Spleen (tissue), 11 donors: ENCODE measurements around the gene SYK. TPM values are rescaled to one million over a fixed set of nuclear protein-coding genes. Genes with fewer than 3 reads are reported as not detected.
A peak's percentile ranks its signal among the peaks of the same experiment; 100 is the strongest.

Source experiments
- DNase-seq: peaks from one replicate; pipeline ENCODE4 v3.0.0-alpha.2; 2020
- H3K27ac ChIP-seq, 8 donors: fragments of 200-600 bp; sonication (generic) in 7 of 8; 1 replicate in 4 of 8; 2 replicates in 4 of 8; pipeline versions ENCODE4 v1.5.0 to v1.8.0; 2016 to 2021; ENCODE audit warnings: inconsistent platforms in 4 of 8, mild to moderate bottlenecking in 4 of 8, moderate library complexity in 1 of 8
- H3K27me3 ChIP-seq, 7 donors: fragments of 200-600 bp; sonication (generic) in 6 of 7; replicated peaks in 1 of 7; 1 replicate in 4 of 7; 2 replicates in 3 of 7; pipeline versions ENCODE4 v1.5.0 to v1.8.0; 2016 to 2021; ENCODE audit warnings: inconsistent platforms in 3 of 7, mild to moderate bottlenecking in 1 of 7
- H3K36me3 ChIP-seq, 6 donors: fragments of 200-600 bp; sonication (generic) in 5 of 6; 1 replicate in 4 of 6; 2 replicates in 2 of 6; pipeline versions ENCODE4 v1.5.0 to v1.8.0; 2016 to 2021; ENCODE audit warnings: inconsistent platforms in 2 of 6
- H3K4me1 ChIP-seq, 6 donors: fragments of 200-600 bp; sonication (generic) in 5 of 6; 1 replicate in 3 of 6; 2 replicates in 3 of 6; pipeline versions ENCODE4 v1.5.0 to v1.8.0; 2016 to 2021; ENCODE audit warnings: inconsistent platforms in 3 of 6
- H3K4me3 ChIP-seq, 8 donors: fragments of 200-600 bp; sonication (generic) in 7 of 8; 1 replicate in 4 of 8; 2 replicates in 4 of 8; pipeline versions ENCODE4 v1.5.0 to v1.8.0; 2016 to 2021; ENCODE audit warnings: inconsistent platforms in 4 of 8, mild to moderate bottlenecking in 4 of 8, moderate library complexity in 2 of 8
- H3K9me3 ChIP-seq, 8 donors: fragments of 200-600 bp; sonication (generic) in 7 of 8; 1 replicate in 4 of 8; 2 replicates in 4 of 8; pipeline versions ENCODE4 v1.5.0 to v1.8.0; 2016 to 2021; ENCODE audit warnings: inconsistent platforms in 4 of 8
- POLR2A ChIP-seq, 3 donors: fragments of 450-650 bp; IDR thresholded peaks; one replicate each; pipeline ENCODE4 v1.5.1; 2017; ENCODE audit warnings: antibody characterized with exemption in 3 of 3, mild to moderate bottlenecking in 1 of 3
- POLR2AphosphoS5 ChIP-seq, 3 donors: sonication (generic); formaldehyde crosslinking; IDR thresholded peaks; one replicate each; pipeline ENCODE4 v1.5.1; 2017; ENCODE audit warnings: antibody characterized with exemption in 3 of 3
- WGBS, 5 donors: extraction: QIAGEN DNeasy Blood & Tissue Kit in 3 of 5; methylation state at CpG; one replicate each; pipeline versions ENCODE4 v1.1.5 to v1.1.7; 2013 to 2018; 5-methylcytosine and 5-hydroxymethylcytosine counted together
- intact Hi-C: fragments of 100-400 bp; cut with DNase I; formaldehyde crosslinking; loops from one replicate; pipeline ENCODE4 v1.15.0; 2023; ENCODE audit warnings: low total_unique reads
- polyA plus RNA-seq, 3 donors: library from polyadenylated mRNA; stranded (reverse); fragments of 200-250 nt; gene quantifications; one replicate each; pipeline ENCODE4 v1.2.1, GENCODE V29; 2013
- total RNA-seq, 7 donors: library from RNA; depleted of rRNA in 3 of 7; stranded (reverse); fragments of >200 nt in 3 of 7; fragmentation: NEBNext Ultra II Directional in 4 of 7; extraction: Animal tissue kit (Norgen Biotek cat#: 25700) in 4 of 7; gene quantifications; one replicate each; pipeline versions ENCODE4 v1.1.0 to v1.2.1, GENCODE V29; 2016 to 2021
- TF ChIP-seq, protein P1 (sequence below), 11 experiments: fragments of 200-600 bp in 7 of 11; fragments of 450-650 bp in 4 of 11; sonication (generic) in 4 of 11; IDR thresholded peaks in 8 of 11; conservative IDR thresholded peaks in 3 of 11; 1 replicate in 7 of 11; 2 replicates in 4 of 11; pipeline versions ENCODE4 v1.4.0 to v1.8.0; 2016 to 2021; ENCODE audit warnings: antibody characterized with exemption in 11 of 11, inconsistent platforms in 4 of 11, mild to moderate bottlenecking in 1 of 11
- donor health status: healthy with polysubstance abuse.
- donor health status: DM: no; HTN: no; CAD: no; lungs with moderate emphysema.
- donor health status: DM: no; HTN: no; CAD: no.
- donor health status: Bipolar disorder and iron deficiency.
- donor health status: healthy.
- donor health status: DM: no; HTN: no; CAD: no.
- donor health status: DM: yes; HTN: yes; CAD: no.

The SYK gene
- total and polyA plus RNA-seq, 10 donors, result 42.6 to 152 (median 111) TPM

DNA sequence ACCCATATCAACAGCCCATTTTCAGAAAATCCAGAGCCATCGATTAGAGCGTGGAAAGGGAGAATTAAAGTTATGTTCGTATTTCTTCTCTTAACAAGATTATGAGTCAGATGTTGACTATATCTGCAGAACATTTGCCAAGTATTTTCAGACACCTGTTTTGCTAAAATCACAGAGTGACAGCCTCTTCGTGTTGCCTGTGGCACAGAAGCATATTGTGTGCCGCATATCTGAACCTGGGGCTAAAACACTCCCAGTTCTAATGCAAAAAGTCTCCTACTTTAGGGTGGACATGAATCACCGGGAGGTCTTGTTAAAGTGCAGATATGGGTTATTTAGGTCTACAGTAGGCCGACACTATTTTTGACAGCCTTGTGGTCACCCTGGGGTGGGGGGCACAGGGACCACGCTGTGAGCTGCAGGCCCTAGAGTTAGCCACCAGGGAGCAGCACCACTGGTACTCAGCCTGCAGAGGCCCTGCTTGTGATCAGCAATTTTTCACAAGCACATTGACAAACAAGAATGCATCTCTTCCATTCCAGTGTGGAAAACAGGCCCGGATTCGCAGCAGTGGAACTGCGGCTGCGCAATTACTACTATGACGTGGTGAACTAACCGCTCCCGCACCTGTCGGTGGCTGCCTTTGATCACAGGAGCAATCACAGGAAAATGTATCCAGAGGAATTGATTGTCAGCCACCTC lies 93.5 kb downstream of the SYK start:
- H3K27ac ChIP-seq, result no peak overlapping the region
- no peak for DNase-seq
- H3K36me3 ChIP-seq, result peaks cover 0 to 100% (median 60%) of the 10 kb centered on the region in 6 donors
- intact Hi-C loops, result no loop called here
- H3K4me1 ChIP-seq, result no peaks in the 10 kb centered on the region
- 88 to 93% (median 90%) methylated on average over 15 to 16 of the region's 16 CpGs for WGBS, 5 donors
- no peaks in the 10 kb centered on the region for H3K27me3 ChIP-seq
- H3K9me3 ChIP-seq, result no peaks in the 10 kb centered on the region
- no peak for TF ChIP-seq POLR2A (IDR thresholded peaks at IDR 0.05)
- TF ChIP-seq, protein P1, sequence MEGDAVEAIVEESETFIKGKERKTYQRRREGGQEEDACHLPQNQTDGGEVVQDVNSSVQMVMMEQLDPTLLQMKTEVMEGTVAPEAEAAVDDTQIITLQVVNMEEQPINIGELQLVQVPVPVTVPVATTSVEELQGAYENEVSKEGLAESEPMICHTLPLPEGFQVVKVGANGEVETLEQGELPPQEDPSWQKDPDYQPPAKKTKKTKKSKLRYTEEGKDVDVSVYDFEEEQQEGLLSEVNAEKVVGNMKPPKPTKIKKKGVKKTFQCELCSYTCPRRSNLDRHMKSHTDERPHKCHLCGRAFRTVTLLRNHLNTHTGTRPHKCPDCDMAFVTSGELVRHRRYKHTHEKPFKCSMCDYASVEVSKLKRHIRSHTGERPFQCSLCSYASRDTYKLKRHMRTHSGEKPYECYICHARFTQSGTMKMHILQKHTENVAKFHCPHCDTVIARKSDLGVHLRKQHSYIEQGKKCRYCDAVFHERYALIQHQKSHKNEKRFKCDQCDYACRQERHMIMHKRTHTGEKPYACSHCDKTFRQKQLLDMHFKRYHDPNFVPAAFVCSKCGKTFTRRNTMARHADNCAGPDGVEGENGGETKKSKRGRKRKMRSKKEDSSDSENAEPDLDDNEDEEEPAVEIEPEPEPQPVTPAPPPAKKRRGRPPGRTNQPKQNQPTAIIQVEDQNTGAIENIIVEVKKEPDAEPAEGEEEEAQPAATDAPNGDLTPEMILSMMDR (IDR thresholded peaks at IDR 0.05 in 8 of 11, conservative IDR thresholded peaks at IDR 0.05 in 3 of 11), result peak in 7 of 11 experiments; percentile 12 to 49 (median 35)
- H3K4me3 ChIP-seq, result no peak overlapping the region

- Histone ChIP-seq H3K9me3 (no peaks in the 10 kb centered on the region), H3K27ac (no peak overlapping the region), H3K36me3 (peaks cover 0 to 100% (median 59%) of the 10 kb centered on the region in 6 donors), H3K4me1 (no peaks in the 10 kb centered on the region), H3K4me3 (no peak overlapping the region), H3K27me3 (no peaks in the 10 kb centered on the region)
- no peak for TF ChIP-seq POLR2AphosphoS5 (IDR thresholded peaks at IDR 0.05)
- no peak for TF ChIP-seq POLR2A (IDR thresholded peaks at IDR 0.05)
- TF ChIP-seq, protein P1 (IDR thresholded peaks at IDR 0.05 in 8 of 11, conservative IDR thresholded peaks at IDR 0.05 in 3 of 11), result no peak
- WGBS, 5 donors, result 78 to 94% (median 92%) methylated on average over 7 of the region's 7 CpGs
- intact Hi-C loops, result no loop called here
- no peak for DNase-seq
Observed at GRCh38 chr9:90895786-90896185, 94.2 kb downstream of the SYK start.

DNA sequence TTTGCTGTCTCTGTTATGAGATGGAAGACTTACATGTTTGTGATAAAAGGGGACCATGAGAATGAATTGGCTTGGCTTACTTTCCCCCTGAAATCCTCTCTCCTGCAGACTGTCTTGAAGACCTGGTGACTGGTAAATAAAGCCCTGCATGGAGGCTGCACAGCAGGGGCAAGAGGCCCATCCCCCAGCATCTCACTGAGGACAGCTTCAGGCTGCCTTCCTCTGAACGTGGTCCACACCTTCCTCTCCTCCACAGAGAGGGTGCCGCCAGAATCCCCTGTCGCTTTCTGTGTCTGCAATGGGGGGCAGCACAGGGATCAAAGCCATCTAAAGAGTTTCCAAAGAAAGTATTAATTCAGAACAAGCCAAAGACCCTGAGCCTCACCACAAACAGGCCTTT lies 94.6 kb downstream of the SYK start:
- DNase-seq, result no peak
- Histone ChIP-seq H3K4me1 (no peaks in the 10 kb centered on the region), H3K27me3 (no peaks in the 10 kb centered on the region), H3K4me3 (no peak overlapping the region), H3K9me3 (no peaks in the 10 kb centered on the region), H3K27ac (no peak overlapping the region), H3K36me3 (peaks cover 0 to 100% (median 56%) of the 10 kb centered on the region in 6 donors)
- 80 to 94% (median 88%) methylated on average over 3 of the region's 3 CpGs for WGBS, 5 donors
- TF ChIP-seq POLR2AphosphoS5 (IDR thresholded peaks at IDR 0.05) (no peak), POLR2A (IDR thresholded peaks at IDR 0.05) (no peak)
- TF ChIP-seq, protein P1 (IDR thresholded peaks at IDR 0.05 in 8 of 11, conservative IDR thresholded peaks at IDR 0.05 in 3 of 11), result no peak
- intact Hi-C loops, result no loop called here

GRCh38 chr9:90898228-90898627 lies 96.6 kb downstream of the SYK start:
- H3K4me3 ChIP-seq, result no peak overlapping the region
- TF ChIP-seq POLR2AphosphoS5 (IDR thresholded peaks at IDR 0.05) (no peak), POLR2A (IDR thresholded peaks at IDR 0.05) (no peak)
- TF ChIP-seq, protein P1 (IDR thresholded peaks at IDR 0.05 in 8 of 11, conservative IDR thresholded peaks at IDR 0.05 in 3 of 11), result no peak
- no peak overlapping the region for H3K27ac ChIP-seq
- no peaks in the 10 kb centered on the region for H3K27me3 ChIP-seq
- H3K4me1 ChIP-seq, result no peaks in the 10 kb centered on the region
- intact Hi-C loops, result no loop called here
- WGBS, 5 donors, result 73 to 90% (median 84%) methylated on average over 3 of the region's 3 CpGs
- peaks cover 0 to 16% (median 0%) of the 10 kb centered on the region in 8 donors for H3K9me3 ChIP-seq
- peaks cover 0 to 95% (median 45%) of the 10 kb centered on the region in 6 donors for H3K36me3 ChIP-seq
- no peak for DNase-seq
